H9 (cell line): ENCODE results near the gene PPP1R12B. TPM values are rescaled to one million over a fixed set of nuclear protein-coding genes. Genes with fewer than 3 reads are reported as not detected.
"Not testable (repeated sequence)": the region's sequence is repeated elsewhere in the genome, so short reads cannot be mapped to it uniquely, and the experiment has no call there.

ENCODE experiments used
- DNase-seq: peaks from one replicate; pipeline ENCODE4 v3.0.0-alpha.2; 2017
- H2AFZ ChIP-seq: one replicate; pipeline ENCODE4 v1.6.1; 2013; ENCODE audit warnings: mild to moderate bottlenecking, low read length, control low read depth, moderate library complexity
- H2AK5ac ChIP-seq: 2 replicates; pipeline ENCODE4 v1.6.1; 2013; ENCODE audit warnings: low read length, control low read depth, mixed read lengths; ENCODE audit not compliant: insufficient read length
- H2BK120ac ChIP-seq: one replicate; pipeline ENCODE4 v1.6.1; 2013; ENCODE audit warnings: low read depth, mild to moderate bottlenecking, low read length, control low read depth, inconsistent platforms; ENCODE audit not compliant: poor library complexity, severe bottlenecking
- H2BK12ac ChIP-seq: 2 replicates; pipeline ENCODE4 v1.6.1; 2013; ENCODE audit warnings: low read length, control low read depth, mixed read lengths, low read depth; ENCODE audit not compliant: insufficient read length
- H2BK15ac ChIP-seq: 2 replicates; pipeline ENCODE4 v1.6.1; 2013; ENCODE audit warnings: low read depth, low read length, control low read depth
- H2BK20ac ChIP-seq: one replicate; pipeline ENCODE4 v1.6.1; 2013; ENCODE audit warnings: low read depth, mild to moderate bottlenecking, low read length, control low read depth, inconsistent platforms; ENCODE audit not compliant: poor library complexity, severe bottlenecking
- H2BK5ac ChIP-seq: 2 replicates; pipeline ENCODE4 v1.6.1; 2013; ENCODE audit warnings: low read length, control low read depth, mixed read lengths; ENCODE audit not compliant: insufficient read length
- H3K14ac ChIP-seq: 2 replicates; pipeline ENCODE4 v1.6.1; 2013; ENCODE audit warnings: low read length, control low read depth; ENCODE audit not compliant: insufficient read depth
- H3K18ac ChIP-seq: 2 replicates; pipeline ENCODE4 v1.6.1; 2013; ENCODE audit warnings: low read depth, mild to moderate bottlenecking, mixed read lengths, low read length, control low read depth; ENCODE audit not compliant: insufficient read length
- H3K23ac ChIP-seq: 2 replicates; pipeline ENCODE4 v1.6.1; 2013; ENCODE audit warnings: low read length, control low read depth, mixed read lengths, low read depth; ENCODE audit not compliant: insufficient read length
- H3K23me2 ChIP-seq: 2 replicates; pipeline ENCODE4 v1.6.1; 2013; ENCODE audit warnings: low read depth, mild to moderate bottlenecking, mixed read lengths, low read length, control low read depth; ENCODE audit not compliant: insufficient read length, poor library complexity, severe bottlenecking
- H3K27ac ChIP-seq: 2 replicates; pipeline ENCODE4 v1.5.1; 2013; ENCODE audit warnings: low read length, control low read depth, mixed read lengths, low read depth; ENCODE audit not compliant: insufficient read length
- H3K27me3 ChIP-seq: 2 replicates; pipeline ENCODE4 v1.6.1; 2013; ENCODE audit warnings: low read length, control low read depth, inconsistent platforms; ENCODE audit not compliant: insufficient read depth
- H3K4ac ChIP-seq: 2 replicates; pipeline ENCODE4 v1.6.1; 2013; ENCODE audit warnings: low read depth, mild to moderate bottlenecking, control low read depth, inconsistent platforms, low read length, moderate library complexity
- H3K4me1 ChIP-seq: 2 replicates; pipeline ENCODE4 v1.6.1; 2013; ENCODE audit warnings: low read length, control low read depth, inconsistent platforms; ENCODE audit not compliant: insufficient read depth
- H3K4me2 ChIP-seq: 2 replicates; pipeline ENCODE4 v1.6.1; 2013; ENCODE audit warnings: low read length, control low read depth, mixed read lengths; ENCODE audit not compliant: insufficient read length, insufficient read depth
- H3K56ac ChIP-seq: 2 replicates; pipeline ENCODE4 v1.6.1; 2013; ENCODE audit warnings: low read depth, mild to moderate bottlenecking, mixed read lengths, low read length, control low read depth; ENCODE audit not compliant: insufficient read length
- H3K79me1 ChIP-seq: 2 replicates; pipeline ENCODE4 v1.6.1; 2013; ENCODE audit warnings: low read depth, mild to moderate bottlenecking, moderate library complexity, low read length, control low read depth, inconsistent platforms; ENCODE audit not compliant: insufficient read depth, poor library complexity, severe bottlenecking
- H3K79me2 ChIP-seq: 2 replicates; pipeline ENCODE4 v1.6.1; 2013; ENCODE audit warnings: low read length, control low read depth, inconsistent platforms; ENCODE audit not compliant: insufficient read depth
- H3K9ac ChIP-seq: 2 replicates; pipeline ENCODE4 v1.6.1; 2013; ENCODE audit warnings: low read length, control low read depth, mixed read lengths; ENCODE audit not compliant: insufficient read length; ENCODE audit errors: extremely low read depth
- H3K9me3 ChIP-seq: one replicate; pipeline ENCODE4 v1.6.1; 2013; ENCODE audit warnings: low read depth, low read length, inconsistent platforms; ENCODE audit not compliant: control insufficient read depth
- H3T11ph ChIP-seq: one replicate; pipeline ENCODE4 v1.6.1; 2013; ENCODE audit warnings: mild to moderate bottlenecking, low read length, control low read depth, inconsistent platforms
- H4K20me1 ChIP-seq: one replicate; pipeline ENCODE4 v1.6.1; 2013; ENCODE audit not compliant: control insufficient read depth, insufficient read length, insufficient read depth
- H4K5ac ChIP-seq: 2 replicates; pipeline ENCODE4 v1.6.1; 2013; ENCODE audit warnings: low read depth, mild to moderate bottlenecking, mixed read lengths, low read length, control low read depth; ENCODE audit not compliant: insufficient read length
- H4K8ac ChIP-seq: replicated peaks from 2 replicates; pipeline ENCODE4 v1.6.1; 2013; ENCODE audit warnings: low read length, control low read depth, mixed read lengths, low read depth; ENCODE audit not compliant: insufficient read length
- H4K91ac ChIP-seq: 2 replicates; pipeline ENCODE4 v1.6.1; 2013; ENCODE audit warnings: low read depth, mild to moderate bottlenecking, moderate library complexity, mixed read lengths, low read length, control low read depth; ENCODE audit not compliant: insufficient read length
- H3K27ac Mint-ChIP-seq, 3 experiments: 2 replicates in 2 of 3; 3 replicates in 1 of 3; pipeline ENCODE4 v1.8.0; 2020 to 2021; ENCODE audit warnings: mixed read lengths in 3 of 3, mild to moderate bottlenecking in 1 of 3, moderate library complexity in 1 of 3
- H3K27me3 Mint-ChIP-seq: 2 replicates; pipeline ENCODE4 v1.8.0; 2021; ENCODE audit warnings: low read depth, mild to moderate bottlenecking, moderate library complexity, mixed read lengths
- H3K36me3 Mint-ChIP-seq, 3 experiments: 2 replicates in 2 of 3; 3 replicates in 1 of 3; pipeline ENCODE4 v1.8.0; 2020 to 2021; ENCODE audit warnings: low read depth in 3 of 3, mixed read lengths in 3 of 3; ENCODE audit not compliant: insufficient read depth in 1 of 3
- H3K4me1 Mint-ChIP-seq, 2 experiments: 2 replicates each; pipeline ENCODE4 v1.8.0; 2020; ENCODE audit warnings: mixed read lengths in 2 of 2
- H3K4me3 Mint-ChIP-seq, 2 experiments: 2 replicates in 1 of 2; 3 replicates in 1 of 2; pipeline ENCODE4 v1.8.0; 2020 to 2021; ENCODE audit warnings: mild to moderate bottlenecking in 2 of 2, mixed read lengths in 2 of 2, moderate library complexity in 1 of 2
- H3K9me3 Mint-ChIP-seq, 2 experiments: 2 replicates in 1 of 2; 3 replicates in 1 of 2; pipeline ENCODE4 v1.8.0; 2020; ENCODE audit warnings: mild to moderate bottlenecking in 2 of 2, mixed read lengths in 2 of 2, moderate library complexity in 1 of 2
- WGBS: extraction: QIAGEN DNeasy Blood & Tissue Kit; methylation state at CpG from one replicate; pipeline ENCODE4 v1.1.7; 2013; ENCODE audit warnings: missing lambda C conversion rate, low lambda C conversion rate, mixed read lengths; ENCODE audit not compliant: insufficient read length; ENCODE audit errors: extremely low coverage; 5-methylcytosine and 5-hydroxymethylcytosine counted together
- total RNA-seq: library from RNA; stranded (reverse); gene quantifications from 2 replicates; pipeline ENCODE4 v1.2.1, GENCODE V29; 2021
- TF ChIP-seq, protein P1 (sequence below): fragments of 200-600 bp; sonication (generic); conservative IDR thresholded peaks from 3 replicates; pipeline ENCODE4 v1.8.0; 2021; ENCODE audit warnings: antibody characterized with exemption, mild to moderate bottlenecking

The PPP1R12B gene
- total RNA-seq, 1 experiment from 2014 or later, result 12.9 TPM

DNA sequence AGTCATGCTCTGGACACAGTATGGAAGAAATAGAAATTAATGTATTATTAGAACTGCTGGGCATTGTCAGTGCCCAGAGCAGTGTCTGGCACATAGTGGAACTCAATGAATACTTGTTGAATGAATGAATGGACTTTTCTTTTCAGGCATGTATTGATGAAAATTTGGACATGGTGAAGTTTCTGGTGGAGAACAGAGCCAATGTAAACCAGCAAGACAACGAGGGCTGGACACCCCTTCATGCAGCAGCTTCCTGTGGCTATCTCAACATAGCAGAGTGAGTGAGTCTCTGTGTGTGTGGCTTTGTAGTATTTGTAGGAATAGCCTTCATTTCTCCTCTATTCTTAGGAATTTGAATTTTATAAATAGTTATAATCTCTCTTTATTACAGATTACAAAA is 68.1 kb downstream of the PPP1R12B start:
- Histone ChIP-seq H2AFZ (no peak overlapping the region), H4K5ac (no peak overlapping the region), H3K27ac (no peak overlapping the region), H3K27me3 (no peaks in the 10 kb centered on the region), H3K79me1 (no peaks in the 10 kb centered on the region), H4K8ac (no peak overlapping the region), H2BK15ac (no peak overlapping the region), H3K4me2 (no peak overlapping the region), H3K4me1 (no peaks in the 10 kb centered on the region; the same call in 1 of the 2 replicates), H3T11ph (no peak overlapping the region), H4K20me1 (no peaks in the 10 kb centered on the region), H3K23ac (no peak overlapping the region), H2BK5ac (no peak overlapping the region), H3K4ac (no peak overlapping the region), H3K23me2 (no peaks in the 10 kb centered on the region), H2BK120ac (no peak overlapping the region), H3K18ac (no peak overlapping the region), H4K91ac (no peak overlapping the region), H3K56ac (no peak overlapping the region), H2AK5ac (no peak overlapping the region), H2BK20ac (no peak overlapping the region), H3K79me2 (no peaks in the 10 kb centered on the region), H3K9me3 (no peaks in the 10 kb centered on the region), H2BK12ac (no peak overlapping the region), H3K14ac (no peak overlapping the region), H3K9ac (no peak overlapping the region)
- no peak for DNase-seq
- Mint-ChIP-seq H3K9me3 (no peaks in the 10 kb centered on the region), H3K4me3 (no peak overlapping the region), H3K27me3 (no peaks in the 10 kb centered on the region), H3K27ac (no peak overlapping the region), H3K36me3 (no peaks in the 10 kb centered on the region), H3K4me1 (peaks cover 31 to 36% of the 10 kb centered on the region in 2 experiments)
- TF ChIP-seq, protein P1, sequence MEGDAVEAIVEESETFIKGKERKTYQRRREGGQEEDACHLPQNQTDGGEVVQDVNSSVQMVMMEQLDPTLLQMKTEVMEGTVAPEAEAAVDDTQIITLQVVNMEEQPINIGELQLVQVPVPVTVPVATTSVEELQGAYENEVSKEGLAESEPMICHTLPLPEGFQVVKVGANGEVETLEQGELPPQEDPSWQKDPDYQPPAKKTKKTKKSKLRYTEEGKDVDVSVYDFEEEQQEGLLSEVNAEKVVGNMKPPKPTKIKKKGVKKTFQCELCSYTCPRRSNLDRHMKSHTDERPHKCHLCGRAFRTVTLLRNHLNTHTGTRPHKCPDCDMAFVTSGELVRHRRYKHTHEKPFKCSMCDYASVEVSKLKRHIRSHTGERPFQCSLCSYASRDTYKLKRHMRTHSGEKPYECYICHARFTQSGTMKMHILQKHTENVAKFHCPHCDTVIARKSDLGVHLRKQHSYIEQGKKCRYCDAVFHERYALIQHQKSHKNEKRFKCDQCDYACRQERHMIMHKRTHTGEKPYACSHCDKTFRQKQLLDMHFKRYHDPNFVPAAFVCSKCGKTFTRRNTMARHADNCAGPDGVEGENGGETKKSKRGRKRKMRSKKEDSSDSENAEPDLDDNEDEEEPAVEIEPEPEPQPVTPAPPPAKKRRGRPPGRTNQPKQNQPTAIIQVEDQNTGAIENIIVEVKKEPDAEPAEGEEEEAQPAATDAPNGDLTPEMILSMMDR, result no peak
- no CpG with 5 or more reads among the region's 1 CpG for WGBS

DNA sequence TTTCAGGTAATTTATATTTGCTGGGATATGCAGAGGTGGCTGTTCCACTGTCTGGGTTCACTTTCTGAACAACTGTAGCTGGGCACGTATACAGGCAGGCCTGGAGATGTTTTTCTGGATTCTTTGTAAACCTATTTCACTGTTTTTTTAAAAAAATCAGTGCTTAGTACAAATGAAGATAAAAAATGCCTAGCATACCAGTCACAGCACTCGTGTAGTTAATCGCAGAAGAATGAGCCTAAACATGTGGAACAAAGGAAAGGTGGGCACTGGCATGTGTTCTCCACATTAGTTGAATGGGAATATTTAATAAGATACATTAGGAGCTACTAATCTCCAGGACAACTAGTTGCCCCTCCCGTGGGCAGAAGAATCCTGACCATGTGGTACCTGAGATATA is 68.6 kb downstream of the PPP1R12B start:
- not testable (repeated sequence) for H3T11ph ChIP-seq, H3K9me3 Mint-ChIP-seq, H3K79me1 ChIP-seq, H3K23ac ChIP-seq, H4K8ac ChIP-seq, H4K20me1 ChIP-seq, H3K23me2 ChIP-seq, H3K27me3 Mint-ChIP-seq, H3K4me2 ChIP-seq, H3K4me1 ChIP-seq, H3K36me3 Mint-ChIP-seq, H4K91ac ChIP-seq, H2BK12ac ChIP-seq, H3K9me3 ChIP-seq, H3K27me3 ChIP-seq, DNase-seq, H2BK5ac ChIP-seq, H4K5ac ChIP-seq, H3K9ac ChIP-seq, H3K4me3 Mint-ChIP-seq, H2BK20ac ChIP-seq, H2AK5ac ChIP-seq, H2BK15ac ChIP-seq, H3K18ac ChIP-seq, H3K27ac ChIP-seq, H2AFZ ChIP-seq, H3K4ac ChIP-seq, H2BK120ac ChIP-seq, H3K56ac ChIP-seq, H3K79me2 ChIP-seq, H3K14ac ChIP-seq
- WGBS, result no CpG with 5 or more reads among the region's 4 CpGs
- H3K4me1 Mint-ChIP-seq, result peaks cover 30 to 33% of the 10 kb centered on the region in 2 experiments
- peak overlapping the region in 2 of 3 experiments; percentile 76 to 78; a peak in 3 of 7 replicates for H3K27ac Mint-ChIP-seq
